ENCODE results near the gene KNTC1. TPM values are rescaled to one million over a fixed set of nuclear protein-coding genes. Genes with fewer than 3 reads are reported as not detected.
"Not testable (repeated sequence)": the region's sequence is repeated elsewhere in the genome, so short reads cannot be mapped to it uniquely, and the experiment has no call there.

The KNTC1 gene
- total and polyA plus RNA-seq, 9 donors, result 4.7 to 15.9 (median 8.6) TPM

- TF ChIP-seq EP300 (IDR thresholded peaks at IDR 0.05) (no peak), POLR2A (IDR thresholded peaks at IDR 0.05) (no peak)
- TF ChIP-seq, protein P1, sequence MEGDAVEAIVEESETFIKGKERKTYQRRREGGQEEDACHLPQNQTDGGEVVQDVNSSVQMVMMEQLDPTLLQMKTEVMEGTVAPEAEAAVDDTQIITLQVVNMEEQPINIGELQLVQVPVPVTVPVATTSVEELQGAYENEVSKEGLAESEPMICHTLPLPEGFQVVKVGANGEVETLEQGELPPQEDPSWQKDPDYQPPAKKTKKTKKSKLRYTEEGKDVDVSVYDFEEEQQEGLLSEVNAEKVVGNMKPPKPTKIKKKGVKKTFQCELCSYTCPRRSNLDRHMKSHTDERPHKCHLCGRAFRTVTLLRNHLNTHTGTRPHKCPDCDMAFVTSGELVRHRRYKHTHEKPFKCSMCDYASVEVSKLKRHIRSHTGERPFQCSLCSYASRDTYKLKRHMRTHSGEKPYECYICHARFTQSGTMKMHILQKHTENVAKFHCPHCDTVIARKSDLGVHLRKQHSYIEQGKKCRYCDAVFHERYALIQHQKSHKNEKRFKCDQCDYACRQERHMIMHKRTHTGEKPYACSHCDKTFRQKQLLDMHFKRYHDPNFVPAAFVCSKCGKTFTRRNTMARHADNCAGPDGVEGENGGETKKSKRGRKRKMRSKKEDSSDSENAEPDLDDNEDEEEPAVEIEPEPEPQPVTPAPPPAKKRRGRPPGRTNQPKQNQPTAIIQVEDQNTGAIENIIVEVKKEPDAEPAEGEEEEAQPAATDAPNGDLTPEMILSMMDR (IDR thresholded peaks at IDR 0.05), result no peak
- no peaks in the 10 kb centered on the region for H3K27me3 ChIP-seq
- H3K4me3 ChIP-seq, result no peak overlapping the region
- no peak overlapping the region for H3K27ac ChIP-seq
- H3K4me1 ChIP-seq (ENCODE audit: insufficient read depth), result no peaks in the 10 kb centered on the region
- 95 to 97% (median 96%) methylated on average over 7 of the region's 7 CpGs for WGBS, 3 donors
- no peaks in the 10 kb centered on the region for H3K9me3 ChIP-seq
- intact Hi-C loops (cut with DNase I), result no loop called here
- no peak for DNase-seq
- no peaks in the 10 kb centered on the region for H3K36me3 ChIP-seq
Measured at GRCh38 chr12:122590990-122591389, 63.9 kb downstream of the KNTC1 start.

DNA sequence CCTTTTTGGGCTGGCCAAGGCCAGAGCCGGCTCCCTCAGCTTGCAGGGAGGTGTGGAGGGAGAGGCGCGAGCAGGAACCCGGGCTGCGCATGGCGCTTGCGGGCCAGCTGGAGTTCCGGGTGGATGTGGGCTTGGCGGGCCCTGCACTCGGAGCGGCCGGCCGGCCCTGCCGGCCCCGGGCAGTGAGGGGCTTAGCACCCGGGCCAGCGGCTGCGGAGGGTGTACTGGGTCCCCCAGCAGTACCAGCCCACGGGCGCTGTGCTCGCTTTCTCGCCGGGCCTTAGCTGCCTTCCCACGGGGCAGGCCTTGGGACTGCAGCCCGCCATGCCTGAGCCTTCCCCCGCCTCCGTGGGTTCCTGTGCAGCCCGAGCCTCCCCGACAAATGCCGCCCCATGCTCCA, 64.9 kb downstream of the KNTC1 start:
- H3K9me3 ChIP-seq; DNase-seq; intact Hi-C loops (cut with DNase I); H3K4me3 ChIP-seq; H3K36me3 ChIP-seq; H3K4me1 ChIP-seq (ENCODE audit: insufficient read depth); H3K27ac ChIP-seq; H3K27me3 ChIP-seq: not testable (repeated sequence)
- 97 to 98% (median 98%) methylated on average over 29 to 30 of the region's 30 CpGs for WGBS, 3 donors

- not testable (repeated sequence) for H3K27me3 ChIP-seq, H3K36me3 ChIP-seq
- 81 to 93% (median 84%) methylated on average over 8 of the region's 8 CpGs for WGBS, 3 donors
Measured at GRCh38 chr12:122592543-122592942, 65.5 kb downstream of the KNTC1 start.

DNA sequence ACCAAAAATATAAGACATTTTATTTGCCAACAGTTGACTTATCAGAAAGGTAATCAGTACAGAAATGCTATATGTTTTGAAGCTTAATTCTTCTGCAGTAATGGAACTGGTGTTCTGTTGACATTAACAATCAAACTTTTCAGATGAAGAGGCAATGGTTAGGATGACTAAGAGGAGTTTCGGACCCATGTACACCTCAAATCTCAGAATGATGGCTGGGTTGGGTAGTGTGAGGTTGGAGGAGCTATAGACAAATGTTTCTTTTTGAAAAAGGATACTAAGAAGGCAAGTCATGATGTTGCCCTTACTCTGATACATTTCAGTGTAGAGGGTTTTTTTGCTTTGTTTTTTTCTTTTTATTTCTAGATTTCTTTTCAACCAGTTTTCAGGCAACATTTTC, 66.9 kb downstream of the KNTC1 start:
- no peak for DNase-seq
- intact Hi-C loops (cut with DNase I), result no loop called here

More at GRCh38 chr12:122592543-122592942, 65.5 kb downstream of the KNTC1 start:
- H3K27ac ChIP-seq; H3K9me3 ChIP-seq; DNase-seq; H3K4me1 ChIP-seq (ENCODE audit: insufficient read depth); H3K4me3 ChIP-seq; intact Hi-C loops (cut with DNase I): not testable (repeated sequence)

DNA sequence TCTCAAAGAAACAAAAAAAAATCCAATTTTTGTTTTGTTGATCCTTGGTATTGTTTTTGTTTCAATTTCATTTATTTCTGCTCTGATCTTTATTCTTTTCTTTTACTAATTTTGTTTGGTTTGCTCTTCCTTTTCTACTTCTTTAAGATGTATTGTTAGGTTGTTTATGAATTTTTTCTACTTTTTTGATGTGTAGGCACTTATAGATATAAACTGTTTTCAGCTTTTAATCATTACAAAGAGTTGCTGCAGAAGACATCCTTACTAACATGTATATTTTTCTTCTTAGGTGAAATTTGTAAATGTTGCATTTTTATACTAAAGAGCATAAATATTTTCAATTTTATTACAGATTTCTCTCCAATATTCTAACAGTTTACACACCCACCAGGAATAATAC, 69.8 kb downstream of the KNTC1 start:
- Histone ChIP-seq H3K4me3 (no peak overlapping the region), H3K27me3 (no peaks in the 10 kb centered on the region), H3K4me1 (ENCODE audit: insufficient read depth) (no peaks in the 10 kb centered on the region), H3K9me3 (no peaks in the 10 kb centered on the region), H3K27ac (no peak overlapping the region), H3K36me3 (no peaks in the 10 kb centered on the region)
- TF ChIP-seq, protein P1 (IDR thresholded peaks at IDR 0.05), result no peak
- TF ChIP-seq EP300 (IDR thresholded peaks at IDR 0.05) (no peak), POLR2A (IDR thresholded peaks at IDR 0.05) (no peak)
- DNase-seq, result no peak
- intact Hi-C loops (cut with DNase I), result no loop called here

More for the DNA sequence above, 66.9 kb downstream of the KNTC1 start:
- Histone ChIP-seq H3K27me3 (no peaks in the 10 kb centered on the region), H3K27ac (no peak overlapping the region), H3K4me1 (ENCODE audit: insufficient read depth) (no peaks in the 10 kb centered on the region), H3K4me3 (no peak overlapping the region), H3K36me3 (no peaks in the 10 kb centered on the region), H3K9me3 (no peaks in the 10 kb centered on the region)
- 91 to 99% (median 98%) methylated on average over 1 of the region's 1 CpG for WGBS, 3 donors
- TF ChIP-seq, protein P1 (IDR thresholded peaks at IDR 0.05), result no peak
- TF ChIP-seq POLR2A (IDR thresholded peaks at IDR 0.05) (no peak), EP300 (IDR thresholded peaks at IDR 0.05) (no peak)

DNA sequence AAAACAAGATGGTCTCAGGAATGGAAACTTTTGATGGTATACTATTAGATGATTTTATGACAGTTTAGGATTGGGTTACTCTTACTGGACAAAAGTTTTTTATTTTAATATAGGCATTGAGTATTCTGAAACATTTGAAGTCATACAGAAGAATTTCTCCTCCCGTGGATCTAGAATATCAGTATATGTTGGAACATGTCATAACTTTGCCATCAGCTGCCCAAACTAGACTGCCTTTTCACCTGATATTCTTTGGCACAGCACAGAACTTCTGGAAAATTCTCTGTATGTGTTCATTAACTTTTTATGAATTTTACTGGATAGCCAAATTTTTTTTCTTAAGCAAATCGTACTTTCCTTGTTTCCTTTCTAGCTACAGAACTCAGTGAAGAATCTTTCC, 75.4 kb downstream of the KNTC1 start:
- intact Hi-C loops (cut with DNase I), result no loop called here
- H3K4me1 ChIP-seq (ENCODE audit: insufficient read depth), result no peaks in the 10 kb centered on the region
- no peak overlapping the region for H3K4me3 ChIP-seq
- TF ChIP-seq EP300 (IDR thresholded peaks at IDR 0.05), result no peak
- no peak for TF ChIP-seq POLR2A (IDR thresholded peaks at IDR 0.05)
- TF ChIP-seq, protein P1 (IDR thresholded peaks at IDR 0.05), result no peak
- 93 to 99% (median 94%) methylated on average over 2 of the region's 2 CpGs for WGBS, 3 donors
- no peaks in the 10 kb centered on the region for H3K36me3 ChIP-seq
- no peaks in the 10 kb centered on the region for H3K9me3 ChIP-seq
- H3K27ac ChIP-seq, result no peak overlapping the region
- no peaks in the 10 kb centered on the region for H3K27me3 ChIP-seq
- DNase-seq, result no peak
